Mucosa of gallbladder (tissue), 1 donor: Measurements from ENCODE around the gene ACTR8. TPM values are rescaled to one million over a fixed set of nuclear protein-coding genes. Genes with fewer than 3 reads are reported as not detected.

Experiments used
- DNase-seq: peaks from one replicate; pipeline ENCODE4 v3.0.0-alpha.2; 2020; ENCODE audit warnings: low spot score
- total RNA-seq: library from RNA; stranded (reverse); gene quantifications from one replicate; pipeline ENCODE4 v1.2.1, GENCODE V29; 2021
- donor health status: DM: no; HTN: no; CAD: no.

ACTR8 gene
- total RNA-seq, 1 donor from 2014 or later = 31.5 TPM

- no peak for DNase-seq
These were observed 16.0 kb downstream of the ACTR8 start for GRCh38 chr3:53865732-53866499.

- no peak for DNase-seq
These were observed 18.8 kb downstream of the ACTR8 start for GRCh38 chr3:53863145-53863544.

- DNase-seq = no peak
These were observed 19.7 kb downstream of the ACTR8 start for GRCh38 chr3:53862241-53862640.

- DNase-seq = no peak
These were observed 21.8 kb downstream of the ACTR8 start for GRCh38 chr3:53860196-53860595.

- DNase-seq = no peak
These were observed 22.8 kb downstream of the ACTR8 start for GRCh38 chr3:53859178-53859577.

- DNase-seq = no peak
These were observed 23.7 kb downstream of the ACTR8 start for GRCh38 chr3:53858096-53858741.

- DNase-seq = no peak
These were observed 25.0 kb downstream of the ACTR8 start for GRCh38 chr3:53856964-53857363.

GRCh38 chr3:53850895-53851294 is 31.1 kb downstream of the ACTR8 start:
- peak; percentile 57 for DNase-seq

- DNase-seq = no peak
These were observed 32.0 kb downstream of the ACTR8 start for GRCh38 chr3:53849916-53850315.

GRCh38 chr3:53846851-53847155 is 35.1 kb downstream of the ACTR8 start:
- no peak for DNase-seq

GRCh38 chr3:53846134-53846850 is 35.7 kb downstream of the ACTR8 start, which contains the start of the genes CHDH and IL17RB:
Gene CHDH (minus strand): TSS chr3:53846419. CDS start chr3:53824008, 22,411 bp downstream.
Gene IL17RB (plus strand): TSS chr3:53846568. CDS start chr3:53846589, 21 bp downstream.
- peak; percentile 74 for DNase-seq

- DNase-seq = no peak
These were observed 36.1 kb downstream of the ACTR8 start for GRCh38 chr3:53845881-53846133.

GRCh38 chr3:53845103-53845880 is 36.7 kb downstream of the ACTR8 start:
- peak; percentile 45 for DNase-seq

- peak; percentile 60 for DNase-seq
These were observed 37.5 kb downstream of the ACTR8 start for GRCh38 chr3:53844262-53845102.

- DNase-seq = no peak
These were observed 38.5 kb downstream of the ACTR8 start for GRCh38 chr3:53843195-53844177.

GRCh38 chr3:53842436-53843194 is 39.3 kb downstream of the ACTR8 start:
- peak; percentile 91 for DNase-seq

GRCh38 chr3:53841296-53841695 is 40.7 kb downstream of the ACTR8 start:
- peak; percentile 66 for DNase-seq

- DNase-seq = no peak
These were observed 44.6 kb downstream of the ACTR8 start for GRCh38 chr3:53837331-53837730.
